NCI-H146 treated with DMSO at 0.1 percent for 48 hours (cell line): ENCODE results near the gene DNAI2.

Source experiments
- DNase-seq: peaks from one replicate; lab custom pipeline; 2025; ENCODE audit not compliant: unreplicated experiment; lab: John Stamatoyannopoulos, UW

The DNAI2 gene

GRCh38 chr17:74274060-74274708 is at the start of gene DNAI2:
TSS of gene DNAI2 (plus strand) at chr17:74274234. CDS start at chr17:74281818, 7,584 bp downstream.
- DNase-seq = peak; percentile 15

GRCh38 chr17:74224959-74225725 is 48.9 kb upstream of the DNAI2 start:
- no peak for DNase-seq

- DNase-seq = no peak
Observed at GRCh38 chr17:74226252-74226651, 47.8 kb upstream of the DNAI2 start.

- DNase-seq = no peak
Observed at GRCh38 chr17:74227271-74228080, 46.6 kb upstream of the DNAI2 start.

GRCh38 chr17:74228306-74228978 is 45.6 kb upstream of the DNAI2 start:
- DNase-seq = no peak

GRCh38 chr17:74230896-74231295 is 43.1 kb upstream of the DNAI2 start:
- no peak for DNase-seq

- DNase-seq = no peak
Observed at GRCh38 chr17:74231928-74232907, 41.8 kb upstream of the DNAI2 start.

GRCh38 chr17:74233937-74234336 is 40.1 kb upstream of the DNAI2 start:
- no peak for DNase-seq

- no peak for DNase-seq
Observed at GRCh38 chr17:74234486-74234885, 39.5 kb upstream of the DNAI2 start.

GRCh38 chr17:74235040-74235581 is 38.9 kb upstream of the DNAI2 start:
- DNase-seq = no peak

GRCh38 chr17:74235911-74236371 is 38.1 kb upstream of the DNAI2 start:
- no peak for DNase-seq

GRCh38 chr17:74237321-74237720 is 36.7 kb upstream of the DNAI2 start:
- DNase-seq = peak; percentile 3

GRCh38 chr17:74239172-74239571 is 34.9 kb upstream of the DNAI2 start:
- DNase-seq = no peak

GRCh38 chr17:74240618-74241205 is 33.3 kb upstream of the DNAI2 start:
- DNase-seq = no peak

- no peak for DNase-seq
Observed at GRCh38 chr17:74241431-74241830, 32.6 kb upstream of the DNAI2 start.

GRCh38 chr17:74241847-74242246 is 32.2 kb upstream of the DNAI2 start:
- DNase-seq = no peak

GRCh38 chr17:74243013-74243755 is 30.9 kb upstream of the DNAI2 start:
- no peak for DNase-seq

GRCh38 chr17:74244128-74244527 is 29.9 kb upstream of the DNAI2 start:
- no peak for DNase-seq

- no peak for DNase-seq
Observed at GRCh38 chr17:74244548-74244947, 29.5 kb upstream of the DNAI2 start.
